Measurements from ENCODE around the gene GCSAM.

DNA sequence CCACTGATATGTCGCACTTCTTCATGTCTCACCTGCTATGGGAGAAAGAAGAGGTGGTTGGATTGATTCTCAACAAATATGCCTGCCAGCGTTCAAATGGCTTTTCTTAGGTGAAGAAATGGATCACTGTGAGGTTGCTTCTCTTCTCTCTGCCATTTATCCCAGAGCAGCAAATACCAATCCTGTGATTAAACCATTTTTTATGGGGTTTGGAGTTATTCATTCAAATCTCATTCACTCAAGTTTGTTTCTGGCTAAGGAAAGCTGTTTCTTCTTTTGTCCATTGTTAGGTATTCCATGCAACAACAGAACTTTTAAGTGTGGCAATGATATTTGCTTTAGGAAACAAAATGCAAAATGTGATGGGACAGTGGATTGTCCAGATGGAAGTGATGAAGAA is 59.0 kb downstream of the GCSAM start:
- TF ChIP-seq CTCF (conservative IDR thresholded peaks at IDR 0.05; ENCODE audit: low read length) (no peak), EZH2phosphoT487 (IDR thresholded peaks at IDR 0.05; ENCODE audit: borderline replicate concordance) (no peak)

Measured in Loucy (cell line).